Liver (tissue), 9 donors: Measurements from ENCODE around the gene FBN3. TPM values are rescaled to one million over a fixed set of nuclear protein-coding genes. Genes with fewer than 3 reads are reported as not detected.

ENCODE experiments used
- DNase-seq: peaks from one replicate; pipeline ENCODE4 v3.0.0-alpha.2; 2017; ENCODE audit warnings: low spot score
- H3K27ac ChIP-seq, 2 donors: one replicate each; pipeline ENCODE4 v1.7.0; 2013; ENCODE audit warnings: inconsistent platforms in 2 of 2, low read length in 2 of 2, control low read depth in 1 of 2, low read depth in 1 of 2, mild to moderate bottlenecking in 1 of 2
- H3K27me3 ChIP-seq, 4 donors: one replicate each; pipeline versions ENCODE4 v1.6.1 to v1.7.0; 2013; ENCODE audit warnings: low read length in 3 of 4, inconsistent platforms in 1 of 4, mild to moderate bottlenecking in 1 of 4, moderate library complexity in 1 of 4; ENCODE audit not compliant: control insufficient read depth in 4 of 4, insufficient read depth in 4 of 4
- H3K36me3 ChIP-seq, 4 donors: one replicate each; pipeline versions ENCODE4 v1.6.1 to v1.7.0; 2013; ENCODE audit warnings: low read length in 3 of 4, mild to moderate bottlenecking in 3 of 4, low read depth in 1 of 4, moderate library complexity in 1 of 4; ENCODE audit not compliant: control insufficient read depth in 4 of 4, insufficient read depth in 3 of 4
- H3K4me1 ChIP-seq, 4 donors: one replicate each; pipeline versions ENCODE4 v1.6.1 to v1.7.0; 2013; ENCODE audit warnings: low read length in 3 of 4, mild to moderate bottlenecking in 3 of 4, moderate library complexity in 1 of 4; ENCODE audit not compliant: control insufficient read depth in 4 of 4, insufficient read depth in 4 of 4
- H3K4me3 ChIP-seq, 3 donors: one replicate each; pipeline versions ENCODE4 v1.6.1 to v1.7.0; 2013; ENCODE audit warnings: low read length in 3 of 3, control low read depth in 1 of 3, low read depth in 1 of 3, mild to moderate bottlenecking in 1 of 3
- H3K9ac ChIP-seq, 2 donors: one replicate each; pipeline ENCODE4 v1.7.0; 2013; ENCODE audit warnings: low read length in 2 of 2, mild to moderate bottlenecking in 2 of 2, moderate library complexity in 2 of 2, control low read depth in 1 of 2, low read depth in 1 of 2
- H3K9me3 ChIP-seq, 4 donors: one replicate each; pipeline versions ENCODE4 v1.6.1 to v1.7.0; 2013; ENCODE audit warnings: low read length in 3 of 4; ENCODE audit not compliant: control insufficient read depth in 4 of 4
- ATF3 ChIP-seq: IDR thresholded peaks from 2 replicates; pipeline ENCODE4 v1.6.1; 2016; ENCODE audit warnings: antibody characterized with exemption
- CTCF ChIP-seq: fragments of 150-350 bp; IDR thresholded peaks from 2 replicates; pipeline ENCODE4 v1.5.1; 2017; ENCODE audit warnings: improper control_type of control experiment, low read depth, low read length; ENCODE audit not compliant: missing input control
- EGR1 ChIP-seq, 2 donors: IDR thresholded peaks; 2 replicates each; pipeline ENCODE4 v1.6.1; 2016 to 2018; ENCODE audit warnings: antibody characterized with exemption in 2 of 2, low read depth in 2 of 2
- FOXA1 ChIP-seq: IDR thresholded peaks from 2 replicates; pipeline ENCODE4 v1.6.1; 2016; ENCODE audit warnings: antibody characterized with exemption
- FOXA2 ChIP-seq: IDR thresholded peaks from 2 replicates; pipeline ENCODE4 v1.6.1; 2016; ENCODE audit warnings: antibody characterized with exemption
- GABPA ChIP-seq, 2 donors: IDR thresholded peaks in 1 of 2; conservative IDR thresholded peaks in 1 of 2; 2 replicates each; pipeline ENCODE4 v1.6.1; 2016; ENCODE audit warnings: antibody characterized with exemption in 2 of 2, mild to moderate bottlenecking in 1 of 2, moderate library complexity in 1 of 2
- HNF4A ChIP-seq, 2 donors: conservative IDR thresholded peaks; 2 replicates each; pipeline ENCODE4 v1.6.1; 2016; ENCODE audit warnings: antibody characterized with exemption in 2 of 2, mild to moderate bottlenecking in 2 of 2
- HNF4G ChIP-seq: IDR thresholded peaks from 2 replicates; pipeline ENCODE4 v1.6.1; 2016; ENCODE audit warnings: antibody characterized with exemption
- JUND ChIP-seq, 2 donors: IDR thresholded peaks; 2 replicates each; pipeline ENCODE4 v1.6.1; 2016; ENCODE audit warnings: antibody characterized with exemption in 2 of 2
- MAX ChIP-seq: IDR thresholded peaks from 2 replicates; pipeline ENCODE4 v1.6.1; 2016; ENCODE audit warnings: antibody characterized with exemption
- NR2F2 ChIP-seq: IDR thresholded peaks from 2 replicates; pipeline ENCODE4 v1.6.1; 2016; ENCODE audit warnings: antibody characterized with exemption
- RAD21 ChIP-seq, 2 donors: IDR thresholded peaks; 2 replicates each; pipeline ENCODE4 v1.6.1; 2016; ENCODE audit warnings: antibody characterized with exemption in 2 of 2, mild to moderate bottlenecking in 2 of 2
- RXRA ChIP-seq, 2 donors: IDR thresholded peaks; 2 replicates each; pipeline ENCODE4 v1.6.1; 2017 to 2018; ENCODE audit warnings: antibody characterized with exemption in 2 of 2, mild to moderate bottlenecking in 1 of 2
- SP1 ChIP-seq: IDR thresholded peaks from 2 replicates; pipeline ENCODE4 v1.6.1; 2018; ENCODE audit warnings: antibody characterized with exemption, mild to moderate bottlenecking
- TAF1 ChIP-seq: conservative IDR thresholded peaks from 2 replicates; pipeline ENCODE4 v1.6.1; 2016; ENCODE audit warnings: antibody characterized with exemption, mild to moderate bottlenecking
- YY1 ChIP-seq: IDR thresholded peaks from 2 replicates; pipeline ENCODE4 v1.6.1; 2016; ENCODE audit warnings: antibody characterized with exemption, mild to moderate bottlenecking
- WGBS: extraction: QIAGEN DNeasy Blood & Tissue Kit; methylation state at CpG from one replicate; pipeline ENCODE4 v1.1.7; 2013; 5-methylcytosine and 5-hydroxymethylcytosine counted together
- polyA plus RNA-seq, 2 donors: library from polyadenylated mRNA; stranded (reverse) in 1 of 2; unstranded in 1 of 2; fragments of 200-250 nt in 1 of 2; fragments of >200 nt in 1 of 2; fragmentation: Nextera tagmentation in 1 of 2; extraction: Ambion mirVana in 1 of 2; gene quantifications; one replicate each; pipeline versions ENCODE4 v1.2.1 to v1.2.3, GENCODE V29; 2013 to 2015
- total RNA-seq, 2 donors: library from RNA; depleted of rRNA; stranded (reverse); fragments of >200 nt; gene quantifications; one replicate each; pipeline ENCODE4 v1.2.3, GENCODE V29; 2014
- TF ChIP-seq, protein P1 (sequence below): IDR thresholded peaks from 2 replicates; pipeline ENCODE4 v1.6.1; 2016; ENCODE audit warnings: antibody characterized with exemption, mild to moderate bottlenecking
- TF ChIP-seq, protein P2 (sequence below): IDR thresholded peaks from 2 replicates; pipeline ENCODE4 v1.6.1; 2016; ENCODE audit warnings: antibody characterized with exemption
- donor health status: healthy.
- donor health status: healthy.
- donor health status: healthy.
- donor health status: healthy.
- donor health status: healthy.

The FBN3 gene
- total and polyA plus RNA-seq, 4 donors: under 0.01 to 0.61 (median 0.08) TPM; not detected in 1

- H3K9me3 ChIP-seq: no peaks in the 10 kb centered on the region
- DNase-seq: no peak
- no peak overlapping the region for H3K27ac ChIP-seq
- WGBS: 69% methylated on average over 12 of the region's 12 CpGs
- H3K4me1 ChIP-seq: peaks cover 0 to 3% (median 0%) of the 10 kb centered on the region in 4 donors
- H3K36me3 ChIP-seq: no peaks in the 10 kb centered on the region
- H3K4me3 ChIP-seq: no peak overlapping the region
- H3K27me3 ChIP-seq: no peaks in the 10 kb centered on the region
- H3K9ac ChIP-seq: no peak overlapping the region
- no peak for TF ChIP-seq ATF3
- TF ChIP-seq CTCF: no peak
- TF ChIP-seq TAF1: no peak
- TF ChIP-seq FOXA2: no peak
- TF ChIP-seq JUND (IDR thresholded peaks at IDR 0.05): no peak
- TF ChIP-seq RAD21 (IDR thresholded peaks at IDR 0.05): no peak
- TF ChIP-seq FOXA1: no peak
- no peak for TF ChIP-seq SP1
- TF ChIP-seq RXRA (IDR thresholded peaks at IDR 0.05): no peak
- TF ChIP-seq, protein P1, sequence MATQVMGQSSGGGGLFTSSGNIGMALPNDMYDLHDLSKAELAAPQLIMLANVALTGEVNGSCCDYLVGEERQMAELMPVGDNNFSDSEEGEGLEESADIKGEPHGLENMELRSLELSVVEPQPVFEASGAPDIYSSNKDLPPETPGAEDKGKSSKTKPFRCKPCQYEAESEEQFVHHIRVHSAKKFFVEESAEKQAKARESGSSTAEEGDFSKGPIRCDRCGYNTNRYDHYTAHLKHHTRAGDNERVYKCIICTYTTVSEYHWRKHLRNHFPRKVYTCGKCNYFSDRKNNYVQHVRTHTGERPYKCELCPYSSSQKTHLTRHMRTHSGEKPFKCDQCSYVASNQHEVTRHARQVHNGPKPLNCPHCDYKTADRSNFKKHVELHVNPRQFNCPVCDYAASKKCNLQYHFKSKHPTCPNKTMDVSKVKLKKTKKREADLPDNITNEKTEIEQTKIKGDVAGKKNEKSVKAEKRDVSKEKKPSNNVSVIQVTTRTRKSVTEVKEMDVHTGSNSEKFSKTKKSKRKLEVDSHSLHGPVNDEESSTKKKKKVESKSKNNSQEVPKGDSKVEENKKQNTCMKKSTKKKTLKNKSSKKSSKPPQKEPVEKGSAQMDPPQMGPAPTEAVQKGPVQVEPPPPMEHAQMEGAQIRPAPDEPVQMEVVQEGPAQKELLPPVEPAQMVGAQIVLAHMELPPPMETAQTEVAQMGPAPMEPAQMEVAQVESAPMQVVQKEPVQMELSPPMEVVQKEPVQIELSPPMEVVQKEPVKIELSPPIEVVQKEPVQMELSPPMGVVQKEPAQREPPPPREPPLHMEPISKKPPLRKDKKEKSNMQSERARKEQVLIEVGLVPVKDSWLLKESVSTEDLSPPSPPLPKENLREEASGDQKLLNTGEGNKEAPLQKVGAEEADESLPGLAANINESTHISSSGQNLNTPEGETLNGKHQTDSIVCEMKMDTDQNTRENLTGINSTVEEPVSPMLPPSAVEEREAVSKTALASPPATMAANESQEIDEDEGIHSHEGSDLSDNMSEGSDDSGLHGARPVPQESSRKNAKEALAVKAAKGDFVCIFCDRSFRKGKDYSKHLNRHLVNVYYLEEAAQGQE: no peak
- TF ChIP-seq HNF4A (conservative IDR thresholded peaks at IDR 0.05): no peak
- TF ChIP-seq NR2F2: no peak
- no peak for TF ChIP-seq GABPA (IDR thresholded peaks at IDR 0.05 in 1 of 2, conservative IDR thresholded peaks at IDR 0.05 in 1 of 2)
- TF ChIP-seq MAX: no peak
- TF ChIP-seq EGR1 (IDR thresholded peaks at IDR 0.05; ENCODE audit: low read depth in 2 of 2): no peak
- TF ChIP-seq, protein P2, sequence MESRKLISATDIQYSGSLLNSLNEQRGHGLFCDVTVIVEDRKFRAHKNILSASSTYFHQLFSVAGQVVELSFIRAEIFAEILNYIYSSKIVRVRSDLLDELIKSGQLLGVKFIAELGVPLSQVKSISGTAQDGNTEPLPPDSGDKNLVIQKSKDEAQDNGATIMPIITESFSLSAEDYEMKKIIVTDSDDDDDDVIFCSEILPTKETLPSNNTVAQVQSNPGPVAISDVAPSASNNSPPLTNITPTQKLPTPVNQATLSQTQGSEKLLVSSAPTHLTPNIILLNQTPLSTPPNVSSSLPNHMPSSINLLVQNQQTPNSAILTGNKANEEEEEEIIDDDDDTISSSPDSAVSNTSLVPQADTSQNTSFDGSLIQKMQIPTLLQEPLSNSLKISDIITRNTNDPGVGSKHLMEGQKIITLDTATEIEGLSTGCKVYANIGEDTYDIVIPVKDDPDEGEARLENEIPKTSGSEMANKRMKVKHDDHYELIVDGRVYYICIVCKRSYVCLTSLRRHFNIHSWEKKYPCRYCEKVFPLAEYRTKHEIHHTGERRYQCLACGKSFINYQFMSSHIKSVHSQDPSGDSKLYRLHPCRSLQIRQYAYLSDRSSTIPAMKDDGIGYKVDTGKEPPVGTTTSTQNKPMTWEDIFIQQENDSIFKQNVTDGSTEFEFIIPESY: no peak
- no peak for TF ChIP-seq HNF4G
- TF ChIP-seq YY1: no peak
Measured at GRCh38 chr19:8028951-8029491, 120.4 kb downstream of the FBN3 start.
